Keratinocyte (primary cell): Measurements from ENCODE around the gene DRG2. TPM values are rescaled to one million over a fixed set of nuclear protein-coding genes. Genes with fewer than 3 reads are reported as not detected.

Experiments
- DNase-seq: peaks from one replicate; pipeline ENCODE4 v3.0.0-alpha.2; 2011; ENCODE audit warnings: low read depth, missing footprints, low spot score
- FAIRE-seq: peaks from 2 replicates; lab custom pipeline; 2011; peaks lifted over from hg19 to GRCh38; lab: Jason Lieb, UNC
- H2AFZ ChIP-seq: 2 replicates; pipeline ENCODE4 v1.6.0; 2012; ENCODE audit warnings: low read length, control low read depth, inconsistent platforms; ENCODE audit not compliant: control insufficient read depth
- H3K27ac ChIP-seq: 2 replicates; pipeline ENCODE4 v1.5.1; 2011; ENCODE audit warnings: low read length; ENCODE audit not compliant: control insufficient read depth, insufficient read depth
- H3K27me3 ChIP-seq: 3 replicates; pipeline ENCODE4 v1.6.0; 2011; ENCODE audit warnings: low read length; ENCODE audit not compliant: control insufficient read depth, insufficient read depth; ENCODE audit errors: extremely low read depth
- H3K36me3 ChIP-seq, 2 experiments: 2 replicates in 1 of 2; 3 replicates in 1 of 2; pipeline ENCODE4 v1.5.1; 2011; ENCODE audit warnings: low read length in 2 of 2, mild to moderate bottlenecking in 1 of 2; ENCODE audit not compliant: control insufficient read depth in 2 of 2, insufficient read depth in 2 of 2; ENCODE audit errors: extremely low read depth in 1 of 2
- H3K4me1 ChIP-seq: 3 replicates; pipeline ENCODE4 v1.5.1; 2011; ENCODE audit warnings: low read length; ENCODE audit not compliant: control insufficient read depth, insufficient read depth; ENCODE audit errors: extremely low read depth
- H3K4me2 ChIP-seq: 3 replicates; pipeline ENCODE4 v1.6.0; 2011; ENCODE audit warnings: low read depth, low read length; ENCODE audit not compliant: control insufficient read depth, insufficient read depth; ENCODE audit errors: extremely low read depth
- H3K4me3 ChIP-seq, 3 experiments: fragments of 200-600 bp in 1 of 3; sonication (generic) in 1 of 3; 2 replicates in 2 of 3; 3 replicates in 1 of 3; pipeline ENCODE4 v1.5.1; 2011 to 2016; ENCODE audit warnings: low read length in 3 of 3, mild to moderate bottlenecking in 3 of 3, control low read depth in 2 of 3, inconsistent platforms in 1 of 3, low read depth in 1 of 3, mixed read lengths in 1 of 3, mixed run types in 1 of 3, moderate library complexity in 1 of 3; ENCODE audit not compliant: control insufficient read depth in 2 of 3, insufficient read depth in 2 of 3; ENCODE audit errors: extremely low read depth in 1 of 3
- H3K79me2 ChIP-seq: 2 replicates; pipeline ENCODE4 v1.6.0; 2012; ENCODE audit warnings: low read length; ENCODE audit not compliant: control insufficient read depth, insufficient read depth
- H3K9ac ChIP-seq: 3 replicates; pipeline ENCODE4 v1.6.0; 2011; ENCODE audit warnings: low read length; ENCODE audit not compliant: control insufficient read depth, insufficient read depth; ENCODE audit errors: extremely low read depth
- H3K9me1 ChIP-seq: 3 replicates; pipeline ENCODE4 v1.6.0; 2011; ENCODE audit warnings: low read length; ENCODE audit not compliant: control insufficient read depth, insufficient read depth; ENCODE audit errors: extremely low read depth
- H3K9me3 ChIP-seq: 2 replicates; pipeline ENCODE4 v1.5.1; 2012; ENCODE audit warnings: low read depth, low read length; ENCODE audit not compliant: control insufficient read depth
- H4K20me1 ChIP-seq: 3 replicates; pipeline ENCODE4 v1.6.0; 2011; ENCODE audit warnings: low read length; ENCODE audit not compliant: control insufficient read depth, insufficient read depth; ENCODE audit errors: extremely low read depth
- CTCF ChIP-seq, 3 experiments: IDR thresholded peaks in 1 of 3; conservative IDR thresholded peaks in 1 of 3; optimal IDR thresholded peaks in 1 of 3; 2 replicates in 2 of 3; 3 replicates in 1 of 3; pipeline versions ENCODE3 to v1.5.1; 2011; ENCODE audit warnings: low read length in 3 of 3, mild to moderate bottlenecking in 3 of 3, moderate library complexity in 2 of 3, control low read depth in 1 of 3, inconsistent platforms in 1 of 3; ENCODE audit not compliant: insufficient read depth in 2 of 3; ENCODE audit errors: extremely low read depth in 1 of 3
- EZH2 ChIP-seq: IDR thresholded peaks from one replicate; pipeline ENCODE4 v1.6.1; 2012; ENCODE audit warnings: inconsistent platforms, mild to moderate bottlenecking, low read length, moderate library complexity
- dilution Hi-C: fragments of 300-500 bp; cut with MboI; formaldehyde crosslinking; loops from one replicate; pipeline ENCODE4 v1.7.0; 2020; ENCODE audit warnings: low sequenced_read_pairs; ENCODE audit not compliant: extremely low pct_ligation_motif_present
- polyA minus RNA-seq, 3 experiments: library from RNA; depleted of rRNA, polyadenylated mRNA; stranded (reverse); fragments of >200 nt; gene quantifications; 1 replicate in 1 of 3; 2 replicates in 1 of 3; 3 replicates in 1 of 3; pipeline ENCODE4 v1.2.3, GENCODE V29; 2011
- polyA plus RNA-seq, 5 experiments: library from polyadenylated mRNA; depleted of rRNA in 3 of 5; stranded (reverse) in 3 of 5; stranded (forward) in 1 of 5; unstranded in 1 of 5; fragments of >200 nt; gene quantifications; 1 replicate in 1 of 5; 2 replicates in 3 of 5; 3 replicates in 1 of 5; pipeline versions ENCODE4 v1.2.1 to v1.2.3, GENCODE V29; 2011 to 2012; ENCODE audit warnings: missing spikeins in 2 of 5, low read depth in 1 of 5, low replicate concordance in 1 of 5

DRG2 gene, protein sequence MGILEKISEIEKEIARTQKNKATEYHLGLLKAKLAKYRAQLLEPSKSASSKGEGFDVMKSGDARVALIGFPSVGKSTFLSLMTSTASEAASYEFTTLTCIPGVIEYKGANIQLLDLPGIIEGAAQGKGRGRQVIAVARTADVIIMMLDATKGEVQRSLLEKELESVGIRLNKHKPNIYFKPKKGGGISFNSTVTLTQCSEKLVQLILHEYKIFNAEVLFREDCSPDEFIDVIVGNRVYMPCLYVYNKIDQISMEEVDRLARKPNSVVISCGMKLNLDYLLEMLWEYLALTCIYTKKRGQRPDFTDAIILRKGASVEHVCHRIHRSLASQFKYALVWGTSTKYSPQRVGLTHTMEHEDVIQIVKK
- polyA plus RNA-seq (33.3 to 49.2 TPM (median 36.4 TPM) in 3 replicates), polyA minus RNA-seq (37.7 to 57.3 TPM (median 39.7 TPM) in 3 replicates)
- 24.8 TPM for polyA plus RNA-seq (2011; ENCODE audit: low read depth)
- polyA plus RNA-seq (2011; cell fraction: cytosol; rRNA removed), result 27.7 and 40.4 TPM in 2 replicates
- 53.0 and 61.9 TPM in 2 replicates for polyA plus RNA-seq (2011; cell fraction: nucleus; rRNA removed)
- 20.5 and 41.5 TPM in 2 replicates for polyA plus RNA-seq (2012; ENCODE audit: low replicate concordance)
- 26.7 TPM for polyA minus RNA-seq (2011; cell fraction: cytosol; rRNA and poly(A)+ RNA removed)
- polyA minus RNA-seq (2011; cell fraction: nucleus; rRNA and poly(A)+ RNA removed), result 33.6 and 34.4 TPM in 2 replicates

DNA sequence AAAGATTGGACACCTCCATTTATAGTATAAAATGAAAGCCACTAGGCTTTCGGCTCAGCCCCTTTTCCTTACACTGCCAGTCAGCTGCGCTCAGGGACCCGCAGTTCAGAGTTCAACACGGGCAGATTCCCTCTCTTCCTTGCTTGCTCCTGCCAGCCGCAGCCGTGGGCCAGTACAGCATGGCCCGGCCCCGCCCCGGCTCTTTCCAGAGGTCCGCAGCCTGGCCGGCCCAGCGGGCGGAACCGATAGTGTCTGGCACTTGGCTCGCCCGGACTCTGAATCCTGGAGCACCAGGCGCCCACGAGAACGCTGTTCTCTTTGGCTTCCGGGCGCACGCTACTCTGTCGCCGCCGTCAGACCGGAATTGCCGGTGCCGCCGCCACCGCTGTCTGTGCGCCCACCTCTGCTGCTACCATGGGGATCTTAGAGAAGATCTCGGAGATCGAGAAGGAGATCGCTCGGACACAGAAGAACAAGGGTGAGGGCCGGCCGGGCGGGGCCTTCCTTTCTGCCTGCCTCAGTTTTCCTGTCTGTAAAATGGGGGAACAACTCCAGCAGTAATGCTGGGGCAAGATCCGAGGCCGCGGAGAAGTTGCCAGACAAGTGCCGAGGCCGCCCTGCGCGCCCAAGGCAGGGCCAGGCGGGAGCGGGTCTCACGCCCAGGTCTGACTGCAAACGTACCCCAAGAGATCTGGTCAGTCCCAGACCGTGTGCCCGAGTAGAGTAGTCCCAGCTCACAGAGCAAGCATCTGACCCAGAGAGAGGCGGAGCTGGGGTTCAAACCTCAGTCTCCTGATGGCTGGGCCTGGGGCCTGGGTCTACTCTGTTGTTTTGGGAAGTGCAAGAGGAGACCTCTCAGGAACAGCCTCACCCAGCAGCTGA is at the start of gene DRG2:
TSS of gene DRG2 (plus strand) at position 339 of the 882 bp plus-strand sequence. CDS start at position 415, 76 bp downstream.
- Histone ChIP-seq H3K4me3 (peak within 1 kb of the TSS; percentile 79 to 98 (median 87)), H3K9ac (peak within 1 kb of the TSS; percentile 74), H3K9me1 (no peaks in the 10 kb centered on the region), H4K20me1 (no peaks in the 10 kb centered on the region), H2AFZ (peak within 1 kb of the TSS; percentile 94), H3K4me2 (peak within 1 kb of the TSS; percentile 89), H3K9me3 (no peaks in the 10 kb centered on the region), H3K27me3 (no peaks in the 10 kb centered on the region), H3K27ac (peak within 1 kb of the TSS; percentile 53), H3K4me1 (peaks cover 7% of the 10 kb centered on the region), H3K79me2 (peaks cover 27% of the 10 kb centered on the region), H3K36me3 (peaks cover 6 to 8% of the 10 kb centered on the region in 2 experiments)
- FAIRE-seq (no peak), DNase-seq (peak; percentile 21)
- TF ChIP-seq EZH2, result no peak
- TF ChIP-seq CTCF (optimal IDR thresholded peaks at IDR 0.05 in 1 of 3, IDR thresholded peaks at IDR 0.05 in 1 of 3, conservative IDR thresholded peaks at IDR 0.05 in 1 of 3; ENCODE audit: extremely low read depth in 1 of 3, insufficient read depth in 2 of 3, low read length in 3 of 3), result peak in 2 of 3 experiments; percentile 14 to 40
- dilution Hi-C loops, result no loop called here

DNA sequence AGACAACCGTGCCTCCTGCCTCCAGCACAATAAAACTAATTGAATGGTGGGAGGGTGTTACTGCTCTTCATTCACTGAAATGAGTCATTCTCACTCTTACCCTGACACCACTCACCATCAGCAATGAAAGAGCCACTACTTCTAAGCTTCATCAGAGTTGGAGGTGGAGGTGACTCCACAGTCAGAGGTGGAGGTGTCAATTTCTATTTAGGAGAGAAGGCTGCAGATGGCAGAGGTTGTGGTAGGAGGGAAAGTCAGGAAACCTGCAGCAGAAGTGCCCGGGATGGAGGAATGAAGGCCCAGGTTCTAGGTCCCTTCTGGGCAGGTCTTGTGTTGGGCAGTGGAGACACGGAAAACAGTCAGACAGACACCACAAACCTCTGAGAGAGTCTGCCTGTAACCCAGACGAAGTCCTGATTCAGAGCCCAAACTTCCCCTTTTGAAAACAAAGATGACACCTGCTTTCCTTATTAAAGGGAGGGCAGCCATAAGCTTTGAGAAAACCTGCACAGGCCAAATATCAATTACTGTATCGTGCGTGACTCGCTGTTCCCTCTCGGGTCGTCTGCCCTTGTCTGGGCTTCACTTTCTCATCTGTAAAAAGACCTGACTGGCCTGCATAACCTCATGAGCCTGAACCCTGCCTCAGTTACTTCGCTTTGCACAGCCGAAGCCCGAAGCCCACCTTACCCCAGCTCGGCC is 49.4 kb upstream of the DRG2 start:
- H3K79me2 ChIP-seq, result peaks cover 76% of the 10 kb centered on the region
- peak overlapping the region; percentile 84 for H3K9ac ChIP-seq
- no peaks in the 10 kb centered on the region for H3K9me3 ChIP-seq
- peaks cover 0 to 3% of the 10 kb centered on the region in 2 experiments for H3K36me3 ChIP-seq
- FAIRE-seq (no peak), DNase-seq (no peak)
- TF ChIP-seq CTCF (optimal IDR thresholded peaks at IDR 0.05 in 1 of 3, IDR thresholded peaks at IDR 0.05 in 1 of 3, conservative IDR thresholded peaks at IDR 0.05 in 1 of 3; ENCODE audit: extremely low read depth in 1 of 3, insufficient read depth in 2 of 3, low read length in 3 of 3), result no peak
- H4K20me1 ChIP-seq, result no peaks in the 10 kb centered on the region
- dilution Hi-C loops, result no loop called here
- H3K9me1 ChIP-seq, result no peaks in the 10 kb centered on the region
- peak overlapping the region; percentile 49 to 89 (median 78) for H3K4me3 ChIP-seq
- H3K27ac ChIP-seq, result peak overlapping the region; percentile 53
- no peaks in the 10 kb centered on the region for H3K27me3 ChIP-seq
- peak overlapping the region; percentile 74 for H3K4me2 ChIP-seq
- peak overlapping the region; percentile 95 for H2AFZ ChIP-seq
- peaks cover 38% of the 10 kb centered on the region for H3K4me1 ChIP-seq
